Measurements from ENCODE around the gene AQP10.

- TF ChIP-seq POLR2A (IDR thresholded peaks at IDR 0.05), result no peak
- no peak for TF ChIP-seq CTCF (IDR thresholded peaks at IDR 0.05)
Measured at GRCh38 chr1:154290921-154291320, 30.0 kb upstream of the AQP10 start.

Data from thyroid gland (tissue), 4 donors.